ENCODE results near the gene METAP1D.
"Not testable (repeated sequence)": the region's sequence is repeated elsewhere in the genome, so short reads cannot be mapped to it uniquely, and the experiment has no call there.

The METAP1D gene

GRCh38 chr2:172102391-172103359 lies 102.9 kb downstream of the METAP1D start, which contains the start of gene DLX2:
DLX2 (minus strand) TSS chr2:172102900; CDS start chr2:172102538, 362 bp downstream.
- DNase-seq (ENCODE audit: low read depth): no peak

- DNase-seq (ENCODE audit: low read depth): no peak
Observed at GRCh38 chr2:172103471-172104272, 103.9 kb downstream of the METAP1D start.

GRCh38 chr2:172105471-172106107 lies 105.8 kb downstream of the METAP1D start:
- DNase-seq (ENCODE audit: low read depth): no peak

GRCh38 chr2:172106108-172106961 lies 106.6 kb downstream of the METAP1D start:
- no peak for DNase-seq (ENCODE audit: low read depth)

GRCh38 chr2:172107690-172108586 lies 108.2 kb downstream of the METAP1D start:
- DNase-seq (ENCODE audit: low read depth): no peak

- DNase-seq (ENCODE audit: low read depth): no peak
Observed at GRCh38 chr2:172108587-172108930, 108.8 kb downstream of the METAP1D start.

GRCh38 chr2:172109256-172109987 lies 109.7 kb downstream of the METAP1D start:
- DNase-seq (ENCODE audit: low read depth): no peak

- no peak for DNase-seq (ENCODE audit: low read depth)
Observed at GRCh38 chr2:172109988-172110811, 110.4 kb downstream of the METAP1D start.

GRCh38 chr2:172113617-172114016 lies 113.9 kb downstream of the METAP1D start:
- no peak for DNase-seq (ENCODE audit: low read depth)

- DNase-seq (ENCODE audit: low read depth): not testable (repeated sequence)
Observed at GRCh38 chr2:172114176-172114575, 114.4 kb downstream of the METAP1D start.

GRCh38 chr2:172114579-172114978 lies 114.8 kb downstream of the METAP1D start:
- DNase-seq (ENCODE audit: low read depth): no peak

- DNase-seq (ENCODE audit: low read depth): no peak
Observed at GRCh38 chr2:172116107-172116506, 116.4 kb downstream of the METAP1D start.

- DNase-seq (ENCODE audit: low read depth): no peak
Observed at GRCh38 chr2:172119089-172119488, 119.3 kb downstream of the METAP1D start.

- no peak for DNase-seq (ENCODE audit: low read depth)
Observed at GRCh38 chr2:172120118-172120517, 120.4 kb downstream of the METAP1D start.

- no peak for DNase-seq (ENCODE audit: low read depth)
Observed at GRCh38 chr2:172128484-172128883, 128.7 kb downstream of the METAP1D start.

GRCh38 chr2:172129404-172129803 lies 129.7 kb downstream of the METAP1D start:
- DNase-seq (ENCODE audit: low read depth): no peak
